ENCODE results near the gene CARD8.
A peak's percentile ranks its signal among the peaks of the same experiment; 100 is the strongest.
"Not testable (repeated sequence)": the region's sequence is repeated elsewhere in the genome, so short reads cannot be mapped to it uniquely, and the experiment has no call there.

Gene CARD8

GRCh38 chr19:48260359-48260714 is 4.6 kb upstream of the CARD8 start:
- not testable (repeated sequence) for DNase-seq (ENCODE audit: low spot score)

- not testable (repeated sequence) for DNase-seq (ENCODE audit: low spot score)
Measured at GRCh38 chr19:48258992-48259391, 3.3 kb upstream of the CARD8 start.

GRCh38 chr19:48258350-48258749 is 2.6 kb upstream of the CARD8 start:
- peak; percentile 35 for DNase-seq (ENCODE audit: low spot score)

- DNase-seq (ENCODE audit: low spot score), result no peak
Measured at GRCh38 chr19:48254529-48254970, 1.2 kb downstream of the CARD8 start.

- no peak for DNase-seq (ENCODE audit: low spot score)
Measured at GRCh38 chr19:48253999-48254398, 1.7 kb downstream of the CARD8 start.

GRCh38 chr19:48252609-48253008 is 3.1 kb downstream of the CARD8 start:
- no peak for DNase-seq (ENCODE audit: low spot score)

- no peak for DNase-seq (ENCODE audit: low spot score)
Measured at GRCh38 chr19:48250290-48251025, 5.3 kb downstream of the CARD8 start.

- peak; percentile 71 for DNase-seq (ENCODE audit: low spot score)
Measured at GRCh38 chr19:48249502-48250014, 6.2 kb downstream of the CARD8 start.

GRCh38 chr19:48248081-48248833 is 7.5 kb downstream of the CARD8 start:
- DNase-seq (ENCODE audit: low spot score), result no peak

GRCh38 chr19:48247212-48247611 is 8.5 kb downstream of the CARD8 start:
- DNase-seq (ENCODE audit: low spot score), result no peak

GRCh38 chr19:48246101-48246500 is 9.6 kb downstream of the CARD8 start:
- no peak for DNase-seq (ENCODE audit: low spot score)

GRCh38 chr19:48244281-48244680 is 11.4 kb downstream of the CARD8 start:
- DNase-seq (ENCODE audit: low spot score), result peak; percentile 72

GRCh38 chr19:48241771-48242170 is 13.9 kb downstream of the CARD8 start:
- not testable (repeated sequence) for DNase-seq (ENCODE audit: low spot score)

GRCh38 chr19:48239582-48240141 is 16.1 kb downstream of the CARD8 start:
- no peak for DNase-seq (ENCODE audit: low spot score)

GRCh38 chr19:48239120-48239519 is 16.6 kb downstream of the CARD8 start:
- no peak for DNase-seq (ENCODE audit: low spot score)

GRCh38 chr19:48237057-48237456 is 18.7 kb downstream of the CARD8 start:
- no peak for DNase-seq (ENCODE audit: low spot score)

GRCh38 chr19:48230555-48231129 is 25.1 kb downstream of the CARD8 start:
- DNase-seq (ENCODE audit: low spot score), result no peak

- DNase-seq (ENCODE audit: low spot score), result no peak
Measured at GRCh38 chr19:48221628-48222027, 34.1 kb downstream of the CARD8 start.

GRCh38 chr19:48220784-48221183 is 34.9 kb downstream of the CARD8 start:
- not testable (repeated sequence) for DNase-seq (ENCODE audit: low spot score)

- DNase-seq (ENCODE audit: low spot score), result no peak
Measured at GRCh38 chr19:48218997-48219396, 36.7 kb downstream of the CARD8 start.

GRCh38 chr19:48216933-48217332 is 38.8 kb downstream of the CARD8 start:
- DNase-seq (ENCODE audit: low spot score), result no peak

GRCh38 chr19:48213959-48214358 is 41.8 kb downstream of the CARD8 start:
- DNase-seq (ENCODE audit: low spot score), result no peak

- no peak for DNase-seq (ENCODE audit: low spot score)
Measured at GRCh38 chr19:48210005-48210404, 45.7 kb downstream of the CARD8 start.

All from CD4-positive, alpha-beta T cell treated with Interleukin-6 at 100 ng/mL for 8 hours (primary cell).